Chondrocyte (in vitro differentiated cells): Measurements from ENCODE around the gene LRMDA. TPM values are rescaled to one million over a fixed set of nuclear protein-coding genes. Genes with fewer than 3 reads are reported as not detected.

Experiments used
- DNase-seq: peaks from one replicate; pipeline ENCODE4 v3.0.0; 2021; ENCODE audit warnings: mixed read lengths, low spot score
- H3K27ac Mint-ChIP-seq: one replicate; pipeline ENCODE4 v1.8.0; 2021; ENCODE audit warnings: mild to moderate bottlenecking, moderate library complexity, mixed read lengths; ENCODE audit not compliant: unreplicated experiment
- H3K27me3 Mint-ChIP-seq: 2 replicates; pipeline ENCODE4 v1.8.0; 2021; ENCODE audit warnings: low read depth, mixed read lengths
- H3K36me3 Mint-ChIP-seq: 2 replicates; pipeline ENCODE4 v1.8.0; 2021; ENCODE audit warnings: low read depth, mixed read lengths
- H3K4me1 Mint-ChIP-seq: 2 replicates; pipeline ENCODE4 v1.8.0; 2021; ENCODE audit warnings: low read depth, mild to moderate bottlenecking, mixed read lengths
- H3K4me3 Mint-ChIP-seq: one replicate; pipeline ENCODE4 v1.8.0; 2021; ENCODE audit warnings: mild to moderate bottlenecking, moderate library complexity, mixed read lengths; ENCODE audit not compliant: unreplicated experiment
- H3K9me3 Mint-ChIP-seq: 2 replicates; pipeline ENCODE4 v1.8.0; 2021; ENCODE audit warnings: low read depth, mixed read lengths
- CTCF ChIP-seq: fragments of 200-600 bp; sonication (generic); IDR thresholded peaks from 2 replicates; pipeline ENCODE4 v1.5.0; 2021; ENCODE audit warnings: antibody characterized with exemption, mild to moderate bottlenecking, moderate library complexity
- total RNA-seq: library from RNA; stranded (reverse); gene quantifications from 3 replicates; pipeline ENCODE4 v1.2.1, GENCODE V29; 2021

LRMDA gene
- total RNA-seq, 1 donor from 2014 or later = 2.8 TPM

GRCh38 chr10:76270464-76270863, 839.0 kb downstream of the LRMDA start:
- H3K27me3 Mint-ChIP-seq = no peaks in the 10 kb centered on the region
- no peaks in the 10 kb centered on the region for H3K4me1 Mint-ChIP-seq
- H3K4me3 Mint-ChIP-seq = no peak overlapping the region
- peaks cover 26% of the 10 kb centered on the region for H3K9me3 Mint-ChIP-seq
- no peak overlapping the region for H3K27ac Mint-ChIP-seq
- H3K36me3 Mint-ChIP-seq = peaks cover 10% of the 10 kb centered on the region
- TF ChIP-seq CTCF = no peak
- no peak for DNase-seq

- H3K9me3 Mint-ChIP-seq = peaks cover 33% of the 10 kb centered on the region
- TF ChIP-seq CTCF = no peak
- peaks cover 10% of the 10 kb centered on the region for H3K36me3 Mint-ChIP-seq
- H3K4me3 Mint-ChIP-seq = no peak overlapping the region
- H3K27me3 Mint-ChIP-seq = no peaks in the 10 kb centered on the region
- H3K27ac Mint-ChIP-seq = no peak overlapping the region
- no peak for DNase-seq
- peaks cover 4% of the 10 kb centered on the region for H3K4me1 Mint-ChIP-seq
Measured at GRCh38 chr10:76274933-76275332, 843.5 kb downstream of the LRMDA start.

- no peak for DNase-seq
- Mint-ChIP-seq H3K4me3 (no peak overlapping the region), H3K36me3 (peaks cover 10% of the 10 kb centered on the region), H3K27ac (no peak overlapping the region), H3K27me3 (no peaks in the 10 kb centered on the region), H3K4me1 (peaks cover 4% of the 10 kb centered on the region), H3K9me3 (peaks cover 28% of the 10 kb centered on the region)
- TF ChIP-seq CTCF = no peak
Measured at GRCh38 chr10:76278811-76279460, 847.5 kb downstream of the LRMDA start.

- no peak for TF ChIP-seq CTCF
- DNase-seq = no peak
- Mint-ChIP-seq H3K27ac (no peak overlapping the region), H3K4me3 (no peak overlapping the region), H3K9me3 (peaks cover 11% of the 10 kb centered on the region), H3K4me1 (peaks cover 9% of the 10 kb centered on the region), H3K27me3 (no peaks in the 10 kb centered on the region), H3K36me3 (no peaks in the 10 kb centered on the region)
Measured at GRCh38 chr10:76281659-76282058, 850.2 kb downstream of the LRMDA start.

- TF ChIP-seq CTCF = no peak
- peaks cover 9% of the 10 kb centered on the region for H3K4me1 Mint-ChIP-seq
- no peaks in the 10 kb centered on the region for H3K36me3 Mint-ChIP-seq
- H3K27me3 Mint-ChIP-seq = no peaks in the 10 kb centered on the region
- peaks cover 11% of the 10 kb centered on the region for H3K9me3 Mint-ChIP-seq
- DNase-seq = no peak
- H3K4me3 Mint-ChIP-seq = no peak overlapping the region
- no peak overlapping the region for H3K27ac Mint-ChIP-seq
Measured at GRCh38 chr10:76282061-76283025, 850.9 kb downstream of the LRMDA start.
